CD14-positive monocyte (primary cell): ENCODE data around the gene WDR62. TPM values are rescaled to one million over a fixed set of nuclear protein-coding genes. Genes with fewer than 3 reads are reported as not detected.
"Not testable (repeated sequence)": the region's sequence is repeated elsewhere in the genome, so short reads cannot be mapped to it uniquely, and the experiment has no call there.

ENCODE experiments used
- DNase-seq, 3 donors: peaks; one replicate each; pipeline ENCODE4 v3.0.0-alpha.2; 2011 to 2022
- H2AFZ ChIP-seq: 2 replicates; pipeline ENCODE4 v1.6.0; 2012; ENCODE audit warnings: mild to moderate bottlenecking, low read depth, low read length, inconsistent platforms; ENCODE audit not compliant: insufficient read depth, poor library complexity, severe bottlenecking
- H3K27ac ChIP-seq, 2 donors: 1 replicate in 1 of 2; 2 replicates in 1 of 2; pipeline ENCODE4 v1.5.1; 2012 to 2013; ENCODE audit warnings: low read length in 2 of 2, control low read depth in 1 of 2, inconsistent platforms in 1 of 2, low read depth in 1 of 2, mild to moderate bottlenecking in 1 of 2
- H3K27me3 ChIP-seq, 2 donors: one replicate each; pipeline versions ENCODE4 v1.6.0 to v1.6.1; 2011 to 2013; ENCODE audit warnings: low read length in 2 of 2; ENCODE audit not compliant: control insufficient read depth in 2 of 2, insufficient read depth in 2 of 2
- H3K36me3 ChIP-seq, 2 donors: replicated peaks in 1 of 2; 1 replicate in 1 of 2; 2 replicates in 1 of 2; pipeline versions ENCODE4 v1.5.1 to v1.6.1; 2012 to 2013; ENCODE audit warnings: low read length in 2 of 2, control low read depth in 1 of 2, inconsistent platforms in 1 of 2, mild to moderate bottlenecking in 1 of 2; ENCODE audit not compliant: insufficient read depth in 2 of 2, control insufficient read depth in 1 of 2
- H3K4me1 ChIP-seq, 2 donors: 1 replicate in 1 of 2; 2 replicates in 1 of 2; pipeline versions ENCODE4 v1.5.1 to v1.6.1; 2012 to 2013; ENCODE audit warnings: low read length in 2 of 2, control low read depth in 1 of 2, inconsistent platforms in 1 of 2, mild to moderate bottlenecking in 1 of 2, moderate library complexity in 1 of 2; ENCODE audit not compliant: insufficient read depth in 2 of 2, control insufficient read depth in 1 of 2
- H3K4me2 ChIP-seq: replicated peaks from 2 replicates; pipeline ENCODE3; 2012; ENCODE audit warnings: low read length, moderate library complexity, mild to moderate bottlenecking; ENCODE audit not compliant: poor library complexity, severe bottlenecking; ENCODE audit errors: extremely low read depth
- H3K4me3 ChIP-seq, 3 experiments: fragments of 200-600 bp in 1 of 3; sonication (generic) in 1 of 3; replicated peaks in 1 of 3; 1 replicate in 2 of 3; 2 replicates in 1 of 3; pipeline ENCODE4 v1.5.1; 2011 to 2013; ENCODE audit warnings: low read length in 3 of 3, mild to moderate bottlenecking in 3 of 3, control low read depth in 2 of 3, low read depth in 2 of 3, inconsistent platforms in 1 of 3, moderate library complexity in 1 of 3
- H3K79me2 ChIP-seq: 2 replicates; pipeline ENCODE4 v1.6.0; 2012; ENCODE audit warnings: mild to moderate bottlenecking, control low read depth, inconsistent platforms, low read length, moderate library complexity; ENCODE audit not compliant: insufficient read depth
- H3K9ac ChIP-seq: 2 replicates; pipeline ENCODE4 v1.6.0; 2017; ENCODE audit warnings: low read length, mild to moderate bottlenecking; ENCODE audit not compliant: insufficient read depth, poor library complexity, severe bottlenecking
- H3K9me3 ChIP-seq, 2 donors: replicated peaks in 1 of 2; 1 replicate in 1 of 2; 2 replicates in 1 of 2; pipeline versions ENCODE4 v1.5.1 to v1.6.1; 2012 to 2013; ENCODE audit warnings: low read length in 2 of 2, control low read depth in 1 of 2; ENCODE audit not compliant: control insufficient read depth in 1 of 2, insufficient read depth in 1 of 2
- H4K20me1 ChIP-seq: 2 replicates; pipeline ENCODE4 v1.6.0; 2012; ENCODE audit warnings: mild to moderate bottlenecking, low read length, control low read depth, moderate library complexity; ENCODE audit not compliant: insufficient read depth
- H3K27ac Mint-ChIP-seq, 7 donors: one replicate each; pipeline ENCODE4 v1.8.0; 2020; ENCODE audit warnings: mild to moderate bottlenecking in 7 of 7, mixed read lengths in 7 of 7, moderate library complexity in 6 of 7, inconsistent platforms in 2 of 7
- H3K27me3 Mint-ChIP-seq, 3 donors: one replicate each; pipeline ENCODE4 v1.8.0; 2021 to 2022; ENCODE audit warnings: low read depth in 3 of 3, mild to moderate bottlenecking in 3 of 3, mixed read lengths in 3 of 3, moderate library complexity in 3 of 3, inconsistent platforms in 1 of 3
- H3K36me3 Mint-ChIP-seq, 2 donors: one replicate each; pipeline ENCODE4 v1.8.0; 2020; ENCODE audit warnings: mixed read lengths in 2 of 2, inconsistent platforms in 1 of 2, mild to moderate bottlenecking in 1 of 2
- H3K4me1 Mint-ChIP-seq: one replicate; pipeline ENCODE4 v1.8.0; 2020; ENCODE audit warnings: mild to moderate bottlenecking, mixed read lengths
- H3K4me3 Mint-ChIP-seq, 2 donors: one replicate each; pipeline ENCODE4 v1.8.0; 2020; ENCODE audit warnings: mild to moderate bottlenecking in 2 of 2, mixed read lengths in 2 of 2, moderate library complexity in 1 of 2
- H3K9me3 Mint-ChIP-seq, 7 donors: one replicate each; pipeline ENCODE4 v1.8.0; 2020 to 2022; ENCODE audit warnings: mixed read lengths in 7 of 7, mild to moderate bottlenecking in 6 of 7, moderate library complexity in 6 of 7, inconsistent platforms in 2 of 7
- CTCF ChIP-seq: fragments of 200-600 bp; IDR thresholded peaks from one replicate; pipeline ENCODE4 v1.8.0; 2022; ENCODE audit warnings: antibody characterized with exemption, mild to moderate bottlenecking
- WGBS: methylation state at CpG from one replicate; pipeline ENCODE4 v1.1.5; 2013; ENCODE audit warnings: missing lambda C conversion rate; ENCODE audit not compliant: insufficient coverage; 5-methylcytosine and 5-hydroxymethylcytosine counted together
- intact Hi-C, 2 donors: fragments of 100-400 bp; cut with micrococcal nuclease; formaldehyde crosslinking; loops; one replicate each; pipeline versions ENCODE4 v1.15.0 to v1.15.1; 2023
- polyA plus RNA-seq, 3 donors: library from polyadenylated mRNA; depleted of rRNA in 1 of 3; unstranded in 2 of 3; stranded (reverse) in 1 of 3; fragments of 300-500 nt in 2 of 3; fragments of >200 nt in 1 of 3; fragmentation: Illumina TruSeq in 2 of 3; gene quantifications; 1 replicate in 2 of 3; 2 replicates in 1 of 3; pipeline ENCODE4 v1.2.3, GENCODE V29; 2012 to 2021

Gene WDR62
- polyA plus RNA-seq, 3 donors, result 0.05 to 0.88 TPM; not detected in 1

DNA sequence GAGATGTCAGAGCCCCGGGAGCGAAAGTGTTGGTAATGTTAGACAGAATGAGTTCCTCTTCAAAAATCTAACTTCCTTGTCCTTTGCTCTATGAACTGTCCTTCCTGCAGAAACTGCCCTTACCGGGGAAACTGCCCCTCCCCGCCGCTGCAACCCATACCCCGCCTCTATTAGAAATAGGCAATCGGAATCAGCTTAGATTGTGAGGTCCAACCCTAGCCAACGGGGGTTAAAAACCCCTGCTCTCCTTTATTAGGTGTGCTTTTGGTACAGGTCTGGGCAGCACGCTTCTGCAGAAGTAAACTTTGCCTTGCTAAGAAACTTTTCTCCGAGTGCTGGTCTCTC is 73.7 kb downstream of the WDR62 start:
- no peak for TF ChIP-seq CTCF
- Histone ChIP-seq H3K4me3 (peak overlapping the region; percentile 53 to 90 (median 77)), H4K20me1 (no peaks in the 10 kb centered on the region), H3K9ac (peak overlapping the region; percentile 75), H3K9me3 (no peaks in the 10 kb centered on the region), H3K27ac (peak overlapping the region; percentile 83 to 96), H3K4me1 (peaks cover 54 to 63% of the 10 kb centered on the region in 2 donors), H3K4me2 (peak overlapping the region; percentile 86), H3K36me3 (peaks cover 13 to 28% of the 10 kb centered on the region in 2 donors), H3K79me2 (peaks cover 4% of the 10 kb centered on the region), H2AFZ (peak overlapping the region; percentile 89), H3K27me3 (no peaks in the 10 kb centered on the region)
- Mint-ChIP-seq H3K27ac (peak overlapping the region; percentile 94 to 99 (median 97)), H3K36me3 (peaks cover 26 to 27% of the 10 kb centered on the region in 2 donors), H3K4me3 (peak overlapping the region; percentile 94 to 96), H3K27me3 (peaks cover 0 to 1% (median 0%) of the 10 kb centered on the region in 3 donors), H3K9me3 (peaks cover 0 to 3% (median 0%) of the 10 kb centered on the region in 7 donors), H3K4me1 (peaks cover 44% of the 10 kb centered on the region)
- 43% methylated on average over 1 of the region's 10 CpGs for WGBS
- peak in 2 of 3 donors; percentile 46 to 54 for DNase-seq
- intact Hi-C loops, result no loop called here

DNA sequence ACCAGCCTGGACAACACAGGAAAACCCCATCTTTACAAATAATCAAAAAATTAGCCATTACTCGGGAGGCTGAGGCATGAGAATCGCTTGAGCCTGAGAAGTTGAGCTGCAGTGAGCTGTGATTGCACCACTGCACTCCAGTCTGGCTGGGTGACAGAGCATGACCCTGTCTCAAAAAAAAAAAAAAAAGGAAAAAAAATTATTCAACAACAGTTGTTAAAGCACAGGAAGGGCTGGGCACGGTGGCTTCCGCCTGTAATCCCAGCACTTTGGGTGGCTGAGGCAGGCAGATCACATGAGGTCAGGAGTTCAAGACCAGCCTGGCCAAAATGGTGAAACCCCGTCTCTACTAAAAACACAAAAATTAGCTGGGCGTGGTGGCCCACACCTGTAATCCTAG is 76.5 kb downstream of the WDR62 start:
- H3K79me2 ChIP-seq, H3K9me3 Mint-ChIP-seq, H3K36me3 Mint-ChIP-seq, H3K9me3 ChIP-seq, H3K9ac ChIP-seq, H3K27me3 Mint-ChIP-seq, intact Hi-C loops, H4K20me1 ChIP-seq, H3K27me3 ChIP-seq, H3K36me3 ChIP-seq: not testable (repeated sequence)
- Mint-ChIP-seq H3K27ac (peak overlapping the region; percentile 92 to 98 (median 95)), H3K4me3 (peak overlapping the region in 1 of 2 donors; percentile 67), H3K4me1 (peaks cover 51% of the 10 kb centered on the region)
- no CpG with 5 or more reads among the region's 6 CpGs for WGBS
- Histone ChIP-seq H3K4me1 (peaks cover 55 to 69% of the 10 kb centered on the region in 2 donors), H3K27ac (peak overlapping the region; percentile 71 to 79), H3K4me2 (peak overlapping the region; percentile 40), H2AFZ (peak overlapping the region; percentile 15), H3K4me3 (peak overlapping the region in 1 of 3 experiments; percentile 32)
- DNase-seq, result peak; percentile 78 to 86 (median 81)

DNA sequence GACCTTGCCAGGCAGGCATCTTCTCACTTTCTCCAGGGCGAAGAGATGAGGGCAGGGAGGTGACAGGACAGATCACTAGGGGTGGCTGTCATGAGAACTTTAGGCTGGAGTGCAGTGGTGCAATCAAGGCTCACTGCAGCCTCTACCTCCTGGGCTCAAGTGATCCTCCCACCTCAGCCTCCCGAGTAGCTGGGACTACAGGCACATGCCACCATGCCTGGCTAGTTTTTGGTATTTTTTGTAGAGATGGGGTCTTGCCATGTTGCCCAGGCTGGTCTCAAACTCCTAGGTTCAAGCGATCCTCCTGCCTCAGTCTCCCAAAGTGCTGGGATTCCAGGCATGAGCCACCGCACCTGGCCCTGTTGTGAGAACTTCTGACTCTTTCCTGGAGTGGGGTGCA is 80.2 kb downstream of the WDR62 start:
- H2AFZ ChIP-seq, H3K27me3 ChIP-seq, H3K9me3 ChIP-seq, DNase-seq, H3K4me2 ChIP-seq, H4K20me1 ChIP-seq, H3K9me3 Mint-ChIP-seq, H3K79me2 ChIP-seq, H3K4me3 Mint-ChIP-seq, H3K27ac ChIP-seq, H3K27me3 Mint-ChIP-seq, H3K9ac ChIP-seq, H3K36me3 Mint-ChIP-seq, intact Hi-C loops, H3K36me3 ChIP-seq, H3K4me3 ChIP-seq: not testable (repeated sequence)
- H3K4me1 ChIP-seq, result peaks cover 50 to 70% of the 10 kb centered on the region in 2 donors
- Mint-ChIP-seq H3K4me1 (peaks cover 47% of the 10 kb centered on the region), H3K27ac (peak overlapping the region in 1 of 7 donors; percentile 78)
- WGBS, result 100% methylated on average over 2 of the region's 4 CpGs
